Measurements from ENCODE around the gene MATN4.
"Not testable (repeated sequence)": the region's sequence is repeated elsewhere in the genome, so short reads cannot be mapped to it uniquely, and the experiment has no call there.

The MATN4 gene

GRCh38 chr20:45308117-45308778 is at the start of gene MATN4:
Gene MATN4, minus strand, starts transcription at chr20:45308299. Its CDS starts 2,717 bp downstream, at chr20:45305582.
- DNase-seq (ENCODE audit: low read depth, low spot score), result no peak

GRCh38 chr20:45355209-45356084 is 47.3 kb upstream of the MATN4 start:
- no peak for DNase-seq (ENCODE audit: low read depth, low spot score)

GRCh38 chr20:45354423-45355208 is 46.5 kb upstream of the MATN4 start:
- no peak for DNase-seq (ENCODE audit: low read depth, low spot score)

GRCh38 chr20:45353746-45354145 is 45.6 kb upstream of the MATN4 start:
- DNase-seq (ENCODE audit: low read depth, low spot score), result no peak

- no peak for DNase-seq (ENCODE audit: low read depth, low spot score)
Observed at GRCh38 chr20:45352729-45353128, 44.6 kb upstream of the MATN4 start.

- not testable (repeated sequence) for DNase-seq (ENCODE audit: low read depth, low spot score)
Observed at GRCh38 chr20:45350795-45351194, 42.7 kb upstream of the MATN4 start.

- DNase-seq (ENCODE audit: low read depth, low spot score), result no peak
Observed at GRCh38 chr20:45350217-45350616, 42.1 kb upstream of the MATN4 start.

GRCh38 chr20:45347936-45348778 is 40.1 kb upstream of the MATN4 start, which contains the start of gene SDC4:
Gene SDC4, minus strand, starts transcription at chr20:45348424. Its CDS starts 40 bp downstream, at chr20:45348384.
- peak; percentile 11 for DNase-seq (ENCODE audit: low read depth, low spot score)

GRCh38 chr20:45347297-45347935 is 39.3 kb upstream of the MATN4 start:
- no peak for DNase-seq (ENCODE audit: low read depth, low spot score)

- DNase-seq (ENCODE audit: low read depth, low spot score), result no peak
Observed at GRCh38 chr20:45346851-45347250, 38.8 kb upstream of the MATN4 start.

- no peak for DNase-seq (ENCODE audit: low read depth, low spot score)
Observed at GRCh38 chr20:45346291-45346718, 38.2 kb upstream of the MATN4 start.

GRCh38 chr20:45345104-45345936 is 37.2 kb upstream of the MATN4 start:
- DNase-seq (ENCODE audit: low read depth, low spot score), result no peak

- DNase-seq (ENCODE audit: low read depth, low spot score), result no peak
Observed at GRCh38 chr20:45344168-45344860, 36.2 kb upstream of the MATN4 start.

- no peak for DNase-seq (ENCODE audit: low read depth, low spot score)
Observed at GRCh38 chr20:45343532-45344167, 35.6 kb upstream of the MATN4 start.

- no peak for DNase-seq (ENCODE audit: low read depth, low spot score)
Observed at GRCh38 chr20:45342855-45343531, 34.9 kb upstream of the MATN4 start.

GRCh38 chr20:45341939-45342854 is 34.1 kb upstream of the MATN4 start:
- DNase-seq (ENCODE audit: low read depth, low spot score), result no peak

- DNase-seq (ENCODE audit: low read depth, low spot score), result no peak
Observed at GRCh38 chr20:45341579-45341938, 33.5 kb upstream of the MATN4 start.

Data from activated naive CD8-positive, alpha-beta T cell treated with anti-CD3 and anti-CD28 coated beads, Interleukin-2, amount 50 U/mL, for 16 hours (primary cell).